COR-L47 (cell line): ENCODE data around the gene PSTPIP2.

Experiments
- DNase-seq: peaks from one replicate; lab custom pipeline; 2025; lab: John Stamatoyannopoulos, UW

Gene PSTPIP2

GRCh38 chr18:45935591-45936335 lies 136.3 kb downstream of the PSTPIP2 start:
- DNase-seq: no peak
